T follicular helper cell (primary cell): ENCODE results near the gene FREM1.

ENCODE experiments used
- DNase-seq: peaks from one replicate; pipeline ENCODE4 v3.0.0-alpha.2; 2020; ENCODE audit warnings: low read depth

Gene FREM1

GRCh38 chr9:14912859-14913258 is 2.6 kb upstream of the FREM1 start:
- DNase-seq = no peak

DNA sequence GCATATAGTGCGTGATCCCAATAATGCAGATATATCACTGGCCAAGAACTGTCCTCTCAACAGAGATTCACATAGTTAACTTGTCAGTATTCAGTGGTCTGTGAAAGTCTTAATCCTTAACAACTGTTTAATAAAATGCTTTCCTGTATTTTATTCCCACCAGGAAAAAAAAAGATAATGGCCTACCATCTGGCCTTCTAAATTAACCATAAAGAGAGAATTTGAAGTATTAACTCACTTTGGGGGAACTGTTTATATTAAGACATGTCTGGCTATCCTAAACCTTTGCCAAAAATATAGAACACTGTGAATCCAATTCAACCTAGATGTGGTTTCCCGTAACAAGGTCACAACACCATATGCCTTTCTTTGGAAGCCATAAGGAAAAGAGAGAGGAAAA is 818 bp upstream of the FREM1 start:
- no peak for DNase-seq

DNA sequence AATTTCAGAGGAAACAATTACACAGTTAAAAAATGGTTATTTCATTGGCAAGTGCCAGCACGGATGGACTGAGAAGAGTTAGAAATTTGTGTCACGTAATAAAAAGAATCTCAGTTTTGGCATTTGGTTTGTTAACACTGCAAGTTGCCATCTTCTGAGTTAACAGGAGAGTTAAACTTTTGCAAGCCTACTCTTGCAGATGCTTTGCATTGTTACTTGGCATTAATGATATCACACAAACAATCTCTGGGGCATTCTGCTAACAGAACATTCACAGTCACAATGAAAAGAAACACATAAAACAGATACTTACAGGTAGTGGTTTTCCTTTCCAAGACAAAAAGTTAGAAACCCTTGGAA is 647 bp downstream of the FREM1 start:
- DNase-seq = no peak

DNA sequence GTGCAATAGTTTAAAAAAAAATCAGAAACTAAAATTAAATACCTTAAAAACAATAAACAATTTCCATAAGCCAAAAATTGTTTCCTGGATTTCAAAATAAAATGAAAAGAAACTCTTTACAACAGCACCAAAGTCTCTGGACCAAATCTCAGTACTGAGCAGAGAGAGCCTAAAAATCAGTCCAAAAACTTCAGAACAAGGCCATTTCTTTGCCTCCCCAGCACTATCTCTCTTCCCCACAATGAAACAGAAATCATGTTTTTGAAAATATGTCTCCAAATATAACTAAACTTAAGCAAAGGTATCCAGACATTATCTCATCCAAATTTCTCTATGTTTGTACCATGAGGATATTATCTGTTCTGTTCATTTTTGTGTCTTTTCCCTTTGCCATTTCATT is 1.0 kb downstream of the FREM1 start:
- no peak for DNase-seq

DNA sequence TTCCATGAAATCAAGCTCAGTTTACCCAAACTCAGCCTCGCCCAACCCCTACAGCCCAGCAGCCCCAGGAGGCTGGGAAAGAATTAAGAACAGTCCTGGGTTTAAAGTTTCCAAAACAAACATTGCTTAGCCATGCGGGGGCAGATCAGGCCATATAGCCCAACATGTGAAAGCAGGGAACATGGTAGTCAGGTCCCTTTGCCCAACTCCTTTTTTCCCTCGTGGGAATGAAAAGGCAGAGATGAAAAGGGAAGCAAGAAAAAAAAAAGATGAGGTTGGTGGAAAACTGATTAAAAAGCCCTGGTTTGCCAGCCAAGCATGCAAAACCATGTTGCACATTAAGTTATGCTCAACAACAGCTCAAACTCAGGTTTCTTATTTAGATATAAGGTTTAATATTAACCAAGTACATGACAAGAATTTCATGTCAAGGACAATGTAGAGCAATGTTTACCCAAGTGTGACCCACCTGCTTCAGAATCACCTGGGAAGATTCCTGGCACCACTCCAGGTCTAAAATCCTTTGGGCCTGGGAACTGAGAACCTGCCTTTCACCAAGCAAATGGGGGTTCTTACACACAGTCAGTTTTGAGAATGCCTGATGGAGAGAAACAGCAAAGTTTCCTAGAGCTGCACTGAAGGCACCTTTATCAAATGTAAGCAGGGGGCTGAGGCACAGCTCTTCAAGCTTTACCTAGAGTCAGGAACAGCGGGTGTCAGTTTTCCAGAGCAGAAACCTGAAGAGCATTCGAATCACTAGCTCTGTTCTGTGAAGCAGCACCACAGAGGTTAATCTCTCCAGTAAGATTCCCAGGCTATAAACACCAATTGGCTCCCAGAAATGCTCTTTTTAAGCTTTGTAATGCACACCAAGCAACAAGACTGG is 1.7 kb downstream of the FREM1 start:
- DNase-seq = no peak

- no peak for DNase-seq
Observed at GRCh38 chr9:14907696-14908095, 2.5 kb downstream of the FREM1 start.

DNA sequence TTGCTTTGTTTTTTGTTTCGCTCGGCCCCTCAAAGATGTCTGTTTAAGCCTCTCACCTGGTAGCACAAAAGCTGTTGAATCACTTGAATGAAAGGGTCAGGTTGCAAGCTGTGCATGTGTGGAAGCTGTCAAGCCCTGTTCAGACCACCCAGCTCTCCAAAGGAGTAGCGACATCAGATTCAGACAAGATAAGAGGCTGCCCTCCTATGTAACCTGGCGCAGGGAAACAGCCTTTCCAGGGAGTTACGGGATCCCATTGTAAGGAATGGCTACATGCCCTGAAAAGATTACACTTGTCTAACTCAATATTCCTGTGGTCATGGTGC is 2.9 kb downstream of the FREM1 start:
- no peak for DNase-seq

DNA sequence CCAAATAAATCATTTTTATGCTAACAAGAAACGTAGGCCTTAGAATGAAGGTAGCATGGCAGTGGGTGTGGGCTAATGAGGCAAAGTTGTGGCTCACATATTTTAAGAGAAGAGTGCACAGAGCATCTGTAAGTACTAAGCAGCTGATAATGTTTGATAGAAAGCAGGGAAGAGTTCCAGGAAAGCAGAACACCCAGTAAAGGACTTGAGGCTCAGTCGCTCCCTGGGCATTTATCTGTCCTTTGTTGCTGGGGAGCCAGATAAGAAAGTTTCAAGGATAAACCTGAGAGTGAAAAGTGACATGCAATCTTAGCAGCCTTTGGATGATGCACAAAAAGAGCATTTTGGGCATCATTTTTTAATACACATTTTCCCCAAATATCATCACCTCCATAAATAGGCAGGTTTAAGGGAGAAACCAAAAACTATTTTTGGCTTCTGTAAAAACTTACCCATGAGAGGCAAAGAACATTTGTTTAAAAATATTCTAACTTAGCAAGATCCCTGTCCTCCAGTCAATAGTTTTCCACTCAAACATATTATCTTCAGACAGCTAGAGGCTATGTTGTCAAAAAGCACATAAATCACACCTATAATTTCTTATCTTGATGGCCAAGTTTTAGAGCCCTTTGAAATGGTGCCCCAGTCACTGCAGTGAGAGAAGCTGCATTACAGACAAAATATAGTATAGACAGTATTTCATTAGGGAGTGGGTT is 3.4 kb downstream of the FREM1 start:
- DNase-seq = no peak

DNA sequence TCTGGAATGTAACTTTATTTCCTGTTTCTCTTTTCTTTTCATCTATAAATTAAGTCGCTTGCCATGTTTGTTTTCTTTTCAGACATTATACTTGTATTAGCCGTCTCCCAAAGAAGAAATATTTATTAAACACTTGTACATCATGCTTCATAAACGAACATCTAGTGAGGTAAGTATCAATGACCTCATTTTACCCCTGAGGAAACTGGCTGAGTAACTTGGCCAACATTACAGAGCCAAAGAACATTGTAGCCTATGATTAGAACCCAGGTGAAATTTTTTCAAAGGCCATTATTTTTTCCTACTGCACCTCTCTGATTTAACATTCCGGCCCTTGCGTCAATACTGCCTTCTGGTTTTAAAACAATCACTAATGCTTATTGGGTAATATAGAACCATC is 4.2 kb downstream of the FREM1 start:
- DNase-seq = no peak

DNA sequence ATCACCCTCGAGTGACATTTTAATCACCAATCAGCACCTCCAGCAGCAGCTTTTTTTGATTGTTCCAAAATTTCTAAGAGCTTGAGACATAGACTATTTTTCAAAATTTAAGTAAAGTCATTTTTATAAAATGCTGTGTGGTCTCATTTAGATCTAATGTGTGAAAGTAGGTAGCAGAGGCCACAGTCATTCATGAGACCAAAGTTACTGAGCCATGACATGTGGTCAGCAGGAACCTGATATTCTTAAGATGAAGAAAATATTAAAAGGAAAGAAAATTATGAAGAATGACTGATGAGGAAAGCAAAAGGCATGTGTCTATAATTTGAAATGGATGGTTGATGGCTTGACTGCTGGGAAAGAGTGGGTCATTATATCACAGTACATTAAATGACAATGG is 7.2 kb downstream of the FREM1 start:
- DNase-seq = no peak

- no peak for DNase-seq
Observed at GRCh38 chr9:14902561-14902960, 7.7 kb downstream of the FREM1 start.

DNA sequence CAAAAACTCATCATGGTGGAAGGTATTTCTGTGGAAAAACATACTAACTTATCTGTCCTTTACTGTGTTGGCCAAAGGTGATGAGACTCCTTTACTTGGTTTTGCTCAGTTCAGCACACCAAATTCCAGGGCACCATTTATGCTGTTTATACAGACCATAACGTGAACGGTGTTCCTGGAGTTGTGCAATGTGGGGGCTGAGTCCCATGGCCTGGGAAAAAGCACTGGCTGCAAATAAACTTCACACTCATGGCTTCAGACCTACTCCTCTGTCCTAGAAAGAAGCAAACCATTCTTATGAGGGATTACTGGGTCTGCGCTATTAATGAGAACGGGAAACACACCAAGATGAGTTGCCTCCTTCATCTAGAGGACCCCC is 10.4 kb downstream of the FREM1 start:
- no peak for DNase-seq

DNA sequence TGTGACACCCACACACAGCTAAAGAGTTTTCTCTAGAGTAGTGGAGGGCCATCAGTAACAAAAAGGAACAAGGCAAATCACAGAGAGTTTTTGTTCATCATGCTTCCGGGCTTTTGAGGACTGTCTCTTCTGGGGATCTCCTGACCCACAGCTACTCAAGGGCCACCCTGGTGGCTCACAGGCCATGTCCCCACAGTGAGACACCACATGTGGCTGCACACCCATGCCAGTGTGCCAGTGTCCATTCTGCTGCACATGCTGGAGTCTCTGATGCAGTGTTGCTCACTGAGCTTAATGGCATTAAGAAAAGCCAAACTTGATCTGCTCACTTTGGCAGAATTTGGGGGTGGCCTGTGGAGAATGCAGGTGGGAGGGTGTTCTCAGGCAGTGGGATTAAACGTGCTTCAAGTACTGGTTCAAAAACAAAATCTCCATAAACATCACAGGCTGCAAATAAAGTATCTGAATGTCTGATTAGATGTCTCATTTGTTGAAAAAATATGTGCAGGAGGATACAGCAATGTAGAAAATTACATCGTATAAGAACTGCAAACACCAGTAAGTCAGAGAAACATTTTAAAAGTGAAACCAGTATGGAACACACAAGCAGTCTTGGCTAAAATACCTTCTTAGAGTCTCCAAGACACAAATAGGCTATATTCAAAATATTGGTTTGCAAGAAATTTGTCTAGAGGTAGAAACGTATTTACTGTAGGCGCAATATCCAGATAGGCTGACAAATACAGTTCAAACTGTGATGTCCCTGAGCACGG is 11.0 kb downstream of the FREM1 start:
- no peak for DNase-seq

GRCh38 chr9:14895806-14896205 is 14.4 kb downstream of the FREM1 start:
- no peak for DNase-seq

DNA sequence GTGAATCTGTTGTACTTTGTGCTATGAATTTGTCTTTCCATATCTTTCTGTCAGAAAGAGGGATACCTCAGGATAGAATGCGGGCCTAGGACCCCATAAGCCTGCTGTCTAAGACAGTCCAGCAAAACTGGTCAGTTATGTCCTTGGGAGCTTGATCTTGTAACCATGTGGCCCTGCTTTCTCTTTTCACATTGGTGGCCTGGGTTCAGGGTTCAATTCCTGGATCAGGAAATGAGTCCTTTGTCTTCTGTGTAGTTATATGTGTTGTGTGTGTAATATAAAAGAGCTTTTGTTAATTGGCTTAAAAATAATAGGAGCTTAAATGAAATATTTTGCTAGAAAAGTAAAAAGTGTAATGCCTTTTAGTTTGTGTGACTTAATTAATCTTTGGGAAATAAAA is 16.9 kb downstream of the FREM1 start:
- no peak for DNase-seq

DNA sequence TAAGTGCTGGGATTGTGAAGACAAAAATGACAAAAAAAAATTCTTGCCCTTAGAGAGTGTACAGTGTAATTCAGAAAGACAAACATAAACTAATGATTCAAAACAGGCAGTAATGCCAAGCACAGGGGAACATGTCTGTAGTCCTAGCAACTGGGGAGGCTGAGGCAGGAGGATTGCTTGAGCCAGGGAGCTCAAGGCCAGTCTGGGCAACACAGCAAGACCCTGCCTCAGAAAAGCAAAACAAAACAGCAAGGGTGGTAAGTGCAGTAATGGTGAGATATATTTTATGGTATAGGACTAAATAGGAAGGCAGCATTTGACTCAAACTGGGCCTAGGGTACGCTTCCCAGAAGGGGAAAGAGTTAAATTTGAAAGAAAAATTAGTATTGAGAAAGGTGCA is 18.9 kb downstream of the FREM1 start:
- no peak for DNase-seq

DNA sequence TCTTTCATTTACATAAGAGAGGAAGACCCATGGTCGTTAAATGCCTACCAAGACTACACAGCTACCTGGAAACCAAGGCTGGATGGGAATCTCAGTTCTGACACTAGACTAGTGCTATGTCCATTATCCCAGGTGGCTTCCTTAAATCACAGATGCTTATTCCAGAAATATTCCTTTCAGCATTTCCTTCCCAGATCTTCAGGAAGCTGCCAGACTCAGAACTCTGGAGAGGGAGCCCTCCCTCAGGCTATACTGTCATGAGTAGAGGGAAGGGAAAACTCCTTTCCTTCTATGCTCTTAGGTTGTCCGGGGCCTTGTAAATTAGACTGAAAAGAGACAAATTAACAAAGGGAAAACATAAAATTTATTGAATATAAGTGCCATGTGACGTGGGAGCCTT is 20.8 kb downstream of the FREM1 start:
- DNase-seq = no peak

- DNase-seq = no peak
Observed at GRCh38 chr9:14888875-14889274, 21.4 kb downstream of the FREM1 start.

DNA sequence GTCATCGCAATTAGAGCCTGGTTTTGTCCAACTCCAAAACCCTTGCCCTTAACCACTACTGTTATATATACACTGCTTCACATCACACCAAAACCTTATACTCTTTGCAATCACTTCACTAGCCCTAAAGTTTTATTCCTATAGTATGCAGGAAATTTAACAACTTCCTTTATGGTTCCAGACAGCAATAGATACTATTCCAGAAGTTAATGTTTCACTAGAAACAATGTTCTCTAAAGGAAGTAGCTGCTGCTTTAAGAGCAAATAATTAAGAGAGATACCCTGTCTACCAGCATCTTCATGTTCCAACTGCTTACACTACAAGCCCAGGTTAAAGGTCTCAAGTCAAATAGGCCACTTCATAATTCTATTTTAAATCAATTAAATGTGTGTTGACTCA is 22.0 kb downstream of the FREM1 start:
- no peak for DNase-seq

DNA sequence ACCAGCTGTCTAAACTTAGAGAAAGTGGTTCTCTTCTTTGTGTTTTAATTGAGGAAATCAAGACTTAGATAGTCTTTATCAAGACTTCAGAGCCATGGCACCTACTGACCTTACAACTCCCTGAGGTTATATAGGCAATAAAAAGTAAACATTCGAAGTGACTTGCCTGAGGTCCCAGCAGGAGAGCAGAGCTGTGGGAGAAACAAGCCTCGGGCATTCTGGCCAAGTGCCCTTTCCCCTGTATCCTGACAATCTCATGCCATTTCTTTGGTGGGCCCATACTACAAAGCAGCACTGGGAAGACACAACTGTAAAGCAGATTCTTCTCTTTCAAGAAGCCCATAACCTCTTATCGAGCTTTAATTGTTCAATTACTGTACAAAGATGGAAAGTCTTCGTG is 23.1 kb downstream of the FREM1 start:
- DNase-seq = no peak

- DNase-seq = no peak
Observed at GRCh38 chr9:14883310-14883944, 26.8 kb downstream of the FREM1 start.

DNA sequence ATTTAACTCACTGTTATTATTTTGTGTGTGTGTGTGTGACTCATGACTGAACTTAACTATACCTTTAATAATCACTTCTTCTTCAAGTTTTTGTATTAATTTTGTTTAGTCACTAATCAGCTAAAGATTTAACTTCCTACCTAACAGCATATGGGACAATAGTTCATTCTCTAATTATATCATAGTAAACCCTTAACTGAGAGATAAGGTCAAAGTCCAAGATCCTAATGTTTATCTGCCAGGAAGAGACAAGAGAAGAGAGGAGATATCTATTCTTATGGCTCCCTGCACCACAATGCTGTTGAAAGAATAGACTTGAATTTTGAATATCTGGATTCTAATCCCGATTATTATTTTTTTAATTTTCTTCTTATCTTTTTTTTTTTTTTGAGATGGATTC is 28.1 kb downstream of the FREM1 start:
- DNase-seq = no peak

GRCh38 chr9:14881006-14881405 is 29.2 kb downstream of the FREM1 start:
- no peak for DNase-seq
